ENCODE measurements around the gene PHC2.

PHC2 gene

GRCh38 chr1:33350611-33351280 is 80.1 kb downstream of the PHC2 start:
- no peak for DNase-seq (ENCODE audit: low read depth, low spot score)

DNA sequence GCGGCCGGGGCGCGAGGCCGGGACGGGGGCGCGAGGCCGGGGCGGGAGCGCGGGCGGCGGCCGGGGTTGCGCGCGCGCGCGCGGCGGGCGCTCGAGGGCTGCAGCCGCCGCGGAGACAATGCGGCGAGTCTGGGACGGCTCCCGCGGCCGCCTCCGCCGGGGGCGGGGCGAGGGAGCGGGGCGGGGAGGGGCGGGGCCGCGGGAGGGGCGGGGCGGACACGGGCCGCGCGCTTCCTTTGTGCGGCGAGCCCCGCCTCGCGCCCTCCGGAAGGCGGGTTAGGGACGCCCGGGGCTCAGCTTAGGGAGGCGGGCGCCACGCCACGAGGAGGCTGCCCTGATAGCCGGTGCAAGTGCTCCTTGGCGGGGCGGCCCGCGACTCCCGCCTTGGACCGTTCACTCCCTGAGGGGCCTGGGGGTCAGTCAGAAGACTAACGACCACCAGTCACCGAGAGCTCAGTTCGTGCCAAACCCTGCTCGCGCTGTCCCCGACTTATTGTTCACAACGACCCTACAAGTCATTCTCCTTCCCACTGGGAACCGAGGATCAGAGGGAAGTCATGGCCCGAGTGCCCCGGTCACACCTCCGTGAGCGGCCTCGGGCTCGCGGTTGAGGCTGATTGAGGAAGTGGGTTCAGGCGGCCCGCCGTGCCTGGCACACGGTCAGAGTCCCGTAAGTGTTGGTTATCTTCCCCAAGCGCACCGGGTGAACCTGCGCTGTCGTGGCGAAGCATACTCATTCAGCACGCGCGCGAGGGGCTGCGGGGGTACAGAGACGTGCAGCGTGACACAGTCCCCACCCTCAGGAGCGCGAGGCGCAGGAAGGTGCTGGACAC is 80.9 kb downstream of the PHC2 start:
- DNase-seq (ENCODE audit: low read depth, low spot score) = peak; percentile 80

DNA sequence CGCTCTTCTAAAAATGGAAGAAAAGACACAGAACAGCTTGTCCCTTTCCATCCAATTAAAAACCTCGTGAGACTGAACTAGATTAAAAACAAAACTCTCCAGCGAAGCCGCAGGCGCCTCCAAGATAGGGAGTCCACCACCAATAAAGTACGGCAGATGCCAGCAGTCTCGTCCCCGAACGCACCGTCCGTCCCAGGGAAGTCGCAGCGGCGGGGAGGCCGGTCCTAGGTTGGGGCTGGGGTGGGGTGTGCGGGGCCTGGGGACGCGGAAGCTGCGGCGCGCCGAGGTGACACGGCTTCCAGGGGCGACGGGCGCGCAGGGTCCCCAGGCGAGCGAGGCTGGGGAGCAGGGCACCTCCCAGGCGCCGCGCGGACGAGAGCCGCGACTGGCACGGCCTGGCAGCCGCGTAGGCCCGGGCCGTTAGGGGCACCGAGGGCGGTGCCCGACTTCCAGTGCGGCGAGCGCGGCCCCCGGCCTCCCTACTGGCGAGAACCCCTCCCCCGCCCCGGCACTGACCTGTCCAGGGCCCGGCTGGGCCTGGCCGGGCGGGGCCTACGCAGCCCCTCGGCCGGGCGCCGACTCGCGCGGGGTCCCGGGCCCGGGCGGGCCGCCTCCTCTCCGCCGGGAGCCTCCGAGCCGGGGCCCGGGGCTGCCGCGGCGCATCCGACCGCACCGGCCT is 81.7 kb downstream of the PHC2 start:
- DNase-seq (ENCODE audit: low read depth, low spot score) = no peak

DNA sequence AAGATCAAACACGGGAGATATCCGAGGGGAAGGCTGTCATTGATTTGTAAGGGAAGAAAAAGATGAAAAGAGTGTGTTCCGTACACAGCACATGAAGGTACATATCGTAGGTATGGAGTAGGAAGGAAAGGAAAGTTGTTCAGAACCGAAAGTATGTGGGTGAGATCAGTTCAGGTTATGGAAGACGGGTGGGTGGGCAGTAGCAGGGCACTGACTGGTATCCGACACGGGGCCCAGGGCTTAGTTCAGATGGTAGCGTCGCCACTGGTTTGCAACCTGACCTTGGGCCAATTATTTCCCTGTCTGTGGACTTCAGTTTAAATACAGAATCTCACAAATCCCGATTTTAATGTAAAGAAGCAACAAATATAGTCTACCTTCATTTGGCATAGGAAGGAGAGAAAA is 82.2 kb downstream of the PHC2 start:
- no peak for DNase-seq (ENCODE audit: low read depth, low spot score)

DNA sequence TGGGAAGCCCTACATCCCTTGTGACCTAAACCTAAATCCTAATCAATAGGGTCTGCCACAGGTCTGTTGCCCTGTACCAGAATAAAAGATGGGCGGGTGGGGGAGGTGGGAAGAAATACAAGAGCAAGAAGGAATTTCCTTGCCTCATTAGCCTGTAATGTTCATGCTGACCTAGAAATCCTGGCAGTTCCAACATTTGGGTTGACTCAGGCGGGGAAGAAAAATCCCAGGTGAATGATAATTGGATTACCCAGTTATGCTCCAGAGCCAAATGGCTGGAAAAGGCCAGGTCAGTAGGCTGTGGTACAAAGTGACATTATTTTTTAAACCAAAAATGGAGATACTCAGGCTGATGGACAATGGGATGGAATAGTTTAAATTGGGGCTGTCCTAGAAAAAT is 82.7 kb downstream of the PHC2 start:
- DNase-seq (ENCODE audit: low read depth, low spot score) = no peak

DNA sequence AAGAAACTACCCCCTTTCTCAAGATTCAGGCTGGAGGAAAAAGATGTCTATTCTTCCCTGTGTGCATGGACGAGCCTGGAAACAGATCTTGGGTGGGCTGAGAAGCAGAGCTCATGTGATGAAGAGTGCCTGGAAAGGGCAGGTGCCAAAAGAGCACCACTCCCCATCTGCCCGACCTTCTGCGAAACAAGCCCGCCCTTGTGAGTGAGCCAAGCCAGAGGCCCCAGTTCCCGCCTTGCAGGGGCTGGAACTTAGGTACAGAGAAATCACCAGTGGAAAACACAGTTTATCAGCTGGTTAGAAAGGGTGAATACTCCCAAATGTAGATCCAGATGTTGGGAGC is 83.3 kb downstream of the PHC2 start:
- DNase-seq (ENCODE audit: low read depth, low spot score) = no peak

DNA sequence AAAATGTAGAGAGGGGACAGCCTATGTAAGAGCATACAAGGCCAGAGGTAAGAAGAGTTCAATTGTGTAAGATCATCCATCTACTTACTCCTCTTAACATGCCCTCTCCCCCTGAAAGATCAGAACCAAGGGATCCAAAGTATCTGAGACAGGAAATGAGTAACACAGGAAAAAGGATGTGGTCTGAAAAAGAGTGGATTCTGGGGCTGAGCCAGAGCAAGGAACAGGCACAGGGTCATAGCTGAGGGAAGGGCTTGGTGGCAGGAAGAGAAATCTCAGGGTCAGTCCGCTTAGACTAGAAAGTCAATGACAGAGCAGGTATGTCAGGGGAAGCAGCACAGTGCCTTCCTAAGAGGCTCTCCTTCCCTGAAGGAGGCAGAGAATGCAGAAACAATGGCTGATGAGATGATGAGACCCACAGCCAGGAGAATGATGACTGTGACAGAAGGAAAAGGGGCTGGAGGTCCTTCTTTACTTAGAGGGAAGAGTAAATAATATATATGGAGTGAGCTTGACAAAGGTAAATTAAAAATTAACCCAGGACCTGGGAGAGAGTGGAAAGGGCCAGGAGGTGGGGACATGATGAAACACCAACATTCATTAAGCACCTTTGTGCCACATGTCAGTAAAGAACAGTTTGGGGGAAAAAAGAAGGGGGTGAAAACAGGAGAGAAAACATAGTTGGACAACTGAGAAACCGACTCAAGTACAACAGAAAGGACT is 83.8 kb downstream of the PHC2 start:
- DNase-seq (ENCODE audit: low read depth, low spot score) = no peak

DNA sequence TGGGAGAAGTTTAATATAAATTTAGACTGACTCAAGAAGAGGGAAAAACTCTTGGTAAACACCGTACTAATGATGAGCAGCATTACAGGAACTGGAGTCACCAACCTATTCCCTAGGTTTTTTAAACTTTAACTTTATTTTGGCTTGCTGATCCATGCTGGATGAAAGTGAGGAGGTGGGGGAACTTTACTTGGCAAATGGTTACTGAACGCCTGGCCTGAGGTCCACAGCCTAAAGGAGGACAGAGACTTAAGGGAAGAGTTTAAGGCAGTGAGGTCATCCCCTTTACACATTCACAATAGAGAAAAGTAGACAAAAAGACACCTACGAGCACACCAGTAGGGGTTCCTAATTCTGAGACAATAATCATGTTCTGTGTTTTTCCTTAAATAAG is 84.4 kb downstream of the PHC2 start:
- DNase-seq (ENCODE audit: low read depth, low spot score) = no peak

DNA sequence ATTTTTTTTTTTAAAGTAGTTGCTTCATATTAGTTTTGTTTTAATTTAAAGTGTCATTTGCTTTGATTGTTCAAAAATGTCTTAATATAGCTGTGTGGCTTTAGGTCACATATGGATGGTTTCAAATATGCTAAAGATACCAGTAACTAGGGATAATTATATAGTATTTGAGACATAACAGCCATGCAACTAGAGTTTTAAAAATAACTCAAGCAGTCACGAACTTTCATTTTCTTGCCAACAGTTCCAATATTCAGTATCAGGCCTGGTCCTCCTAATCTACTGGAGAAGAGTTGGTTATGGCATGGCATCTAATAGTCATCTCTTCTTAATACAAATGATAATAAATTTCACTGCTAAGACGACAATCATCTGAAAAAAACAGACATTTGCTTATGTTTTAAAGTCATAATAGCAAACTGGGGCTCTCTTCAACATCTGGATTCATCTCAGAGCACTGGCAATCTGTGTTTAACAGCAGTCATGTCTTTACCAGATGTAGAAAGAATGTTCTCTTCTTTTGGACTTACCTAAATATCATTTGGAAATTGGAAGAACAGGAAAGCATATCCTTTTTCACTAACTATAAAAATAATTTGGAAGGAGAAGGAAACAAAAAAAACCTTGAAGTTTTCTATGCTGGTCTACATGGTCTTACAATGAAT is 85.9 kb downstream of the PHC2 start:
- no peak for DNase-seq (ENCODE audit: low read depth, low spot score)

GRCh38 chr1:33343539-33343938 is 87.4 kb downstream of the PHC2 start:
- no peak for DNase-seq (ENCODE audit: low read depth, low spot score)

DNA sequence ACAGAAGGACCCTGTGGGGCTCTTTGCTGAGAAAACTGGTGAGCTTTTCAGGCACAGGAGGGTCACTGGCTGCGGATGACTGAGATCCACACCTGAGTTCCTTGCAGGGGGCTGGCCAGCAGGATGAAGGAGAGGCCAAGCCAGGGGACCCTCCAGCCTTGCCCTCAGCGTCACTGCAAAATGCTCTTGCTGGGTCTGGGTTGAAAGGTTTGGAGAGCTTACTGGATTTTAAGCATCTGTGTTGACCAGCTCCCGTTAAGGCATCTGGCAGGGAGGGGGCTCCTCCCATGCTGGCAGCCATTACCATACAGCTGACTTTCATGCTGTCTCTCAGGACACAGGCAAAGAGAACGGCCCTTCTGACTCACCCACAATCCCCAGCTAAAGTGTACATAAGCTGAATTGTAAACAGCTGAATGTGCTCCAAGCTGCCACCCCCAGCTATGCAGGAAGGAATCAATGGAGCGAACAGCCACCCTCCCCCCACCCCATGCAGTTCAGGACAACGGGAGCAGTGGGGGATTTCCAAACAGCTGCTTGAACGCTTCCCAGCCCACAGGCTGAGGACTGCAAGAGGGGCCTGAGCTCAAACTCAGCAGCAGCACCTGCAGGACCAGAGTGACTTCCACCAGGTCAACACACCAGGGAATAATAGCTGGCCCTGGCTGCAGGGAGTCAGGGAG is 88.7 kb downstream of the PHC2 start:
- peak; percentile 87 for DNase-seq (ENCODE audit: low read depth, low spot score)

DNA sequence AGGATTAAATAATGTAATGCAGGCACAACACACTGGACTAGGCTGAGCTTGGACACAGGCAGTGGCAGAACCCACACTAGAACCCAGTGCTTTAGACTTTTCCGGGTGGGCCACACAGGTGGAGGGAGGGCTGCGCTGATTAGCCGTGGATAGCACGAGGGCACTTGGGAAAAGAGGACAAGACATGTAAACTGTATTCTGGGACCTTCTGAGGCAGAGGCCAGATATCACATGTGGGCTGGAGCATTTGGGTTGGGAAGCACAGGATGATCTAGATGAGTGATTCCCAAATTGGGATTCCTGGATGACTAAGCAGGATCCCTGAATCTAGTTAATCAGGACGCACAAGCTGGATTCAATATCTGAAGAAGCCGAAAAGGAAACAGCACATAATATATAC is 89.7 kb downstream of the PHC2 start:
- no peak for DNase-seq (ENCODE audit: low read depth, low spot score)

GRCh38 chr1:33339413-33339812 is 91.5 kb downstream of the PHC2 start:
- DNase-seq (ENCODE audit: low read depth, low spot score) = no peak

GRCh38 chr1:33338440-33339211 is 92.3 kb downstream of the PHC2 start:
- peak; percentile 86 for DNase-seq (ENCODE audit: low read depth, low spot score)

DNA sequence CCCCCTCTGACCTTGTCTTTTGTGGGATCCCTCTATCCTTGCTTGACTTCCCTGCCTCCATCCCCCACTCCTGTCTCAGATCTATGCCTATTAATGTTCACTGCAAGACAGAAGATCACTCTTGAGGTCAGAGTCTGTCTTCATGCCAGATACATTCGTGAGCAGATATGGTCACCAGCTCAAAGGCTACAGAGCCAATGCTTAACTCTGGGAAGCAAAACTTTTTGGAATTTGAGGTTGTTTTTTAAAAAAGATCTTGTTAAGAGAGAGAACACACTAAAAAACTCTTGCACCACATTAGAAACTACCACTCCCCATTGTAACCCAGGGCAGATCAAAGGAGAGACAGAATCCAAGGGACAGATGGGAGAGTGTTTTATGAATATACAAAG is 92.9 kb downstream of the PHC2 start:
- no peak for DNase-seq (ENCODE audit: low read depth, low spot score)

- no peak for DNase-seq (ENCODE audit: low read depth, low spot score)
Measured at GRCh38 chr1:33337441-33337840, 93.5 kb downstream of the PHC2 start.

- DNase-seq (ENCODE audit: low read depth, low spot score) = no peak
Measured at GRCh38 chr1:33336580-33336979, 94.3 kb downstream of the PHC2 start.

DNA sequence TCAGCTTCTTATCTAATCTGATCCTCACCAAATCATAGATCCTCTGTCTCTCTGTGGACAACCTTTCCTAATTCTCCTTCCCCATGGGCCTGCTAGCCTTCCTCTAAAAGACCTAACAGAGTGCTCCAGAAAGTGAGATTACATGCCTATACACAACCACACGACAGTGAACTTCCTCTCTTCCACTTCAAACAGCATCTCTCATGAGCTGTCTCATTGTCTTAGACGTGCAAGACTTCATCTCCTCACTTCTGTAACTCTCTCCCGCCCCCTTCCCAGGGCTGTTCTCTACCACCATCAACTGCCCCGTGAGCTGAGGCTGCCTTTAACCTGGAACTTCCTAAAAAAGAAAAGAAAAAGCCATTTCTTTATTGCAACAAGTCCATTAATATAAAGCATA is 95.9 kb downstream of the PHC2 start:
- no peak for DNase-seq (ENCODE audit: low read depth, low spot score)

- DNase-seq (ENCODE audit: low read depth, low spot score) = no peak
Measured at GRCh38 chr1:33334081-33334552, 96.8 kb downstream of the PHC2 start.

- no peak for DNase-seq (ENCODE audit: low read depth, low spot score)
Measured at GRCh38 chr1:33332881-33333280, 98.0 kb downstream of the PHC2 start.
